HK-2 (cell line): ENCODE data around the gene RAB34.

Source experiments
- DNase-seq: peaks from one replicate; pipeline ENCODE4 v3.0.0-alpha.2; 2018; ENCODE audit not compliant: unreplicated experiment

The RAB34 gene

DNA sequence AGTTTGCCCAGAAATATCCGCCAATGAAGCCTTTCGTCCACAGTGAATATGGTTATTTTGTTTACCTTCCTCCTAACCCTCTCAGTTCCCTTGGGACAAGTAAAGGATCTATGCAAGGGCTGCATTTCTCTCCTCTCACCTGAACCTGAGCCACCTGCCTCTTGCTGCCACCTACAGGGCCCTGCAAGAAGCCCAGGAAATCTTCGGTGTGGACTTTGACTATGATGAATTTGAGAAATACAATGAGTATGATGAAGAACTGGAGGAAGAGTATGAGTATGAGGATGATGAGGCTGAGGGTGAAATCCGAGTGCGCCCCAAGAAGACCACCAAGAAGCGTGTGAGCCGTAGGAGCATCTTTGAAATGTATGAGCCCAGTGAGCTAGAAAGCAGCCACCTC is 41.7 kb downstream of the RAB34 start:
- no peak for DNase-seq

DNA sequence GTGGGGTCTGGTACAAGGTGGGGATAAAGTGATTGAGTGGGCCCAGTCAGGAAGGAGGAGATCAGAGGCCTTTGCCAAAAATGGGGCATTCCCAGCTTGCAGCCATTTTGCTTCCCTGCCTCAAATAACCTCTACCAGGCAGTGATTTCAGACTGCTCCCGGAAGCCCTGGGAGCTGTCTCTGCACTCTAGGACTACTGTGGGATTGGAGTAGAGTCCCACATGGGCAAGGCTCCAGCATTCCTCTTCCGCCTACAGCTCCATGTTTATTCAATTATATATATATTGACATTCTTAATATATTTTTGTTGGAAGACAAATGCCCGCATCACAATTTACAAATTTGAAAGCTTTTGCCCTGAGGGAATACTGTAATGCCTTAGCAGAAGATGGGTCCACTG is 42.2 kb downstream of the RAB34 start:
- no peak for DNase-seq

DNA sequence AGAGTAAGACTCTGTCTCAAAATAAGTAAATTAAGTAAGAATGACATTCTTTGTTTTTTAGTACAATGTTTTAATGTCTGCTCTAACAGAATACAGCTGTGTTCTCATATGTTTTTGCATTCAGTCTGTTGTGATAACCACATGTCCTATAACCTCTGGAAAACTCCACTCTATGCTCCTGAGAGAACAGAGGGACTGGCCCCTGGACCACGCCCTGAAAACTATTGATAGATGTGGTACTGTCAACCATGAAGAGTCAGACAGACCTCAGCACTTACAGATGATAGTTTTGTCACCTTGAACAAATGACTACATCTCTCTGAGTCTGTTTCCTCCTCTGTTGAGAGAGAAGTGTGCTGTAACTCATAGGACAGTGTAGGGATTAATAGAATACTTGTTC is 47.8 kb downstream of the RAB34 start:
- DNase-seq = no peak

DNA sequence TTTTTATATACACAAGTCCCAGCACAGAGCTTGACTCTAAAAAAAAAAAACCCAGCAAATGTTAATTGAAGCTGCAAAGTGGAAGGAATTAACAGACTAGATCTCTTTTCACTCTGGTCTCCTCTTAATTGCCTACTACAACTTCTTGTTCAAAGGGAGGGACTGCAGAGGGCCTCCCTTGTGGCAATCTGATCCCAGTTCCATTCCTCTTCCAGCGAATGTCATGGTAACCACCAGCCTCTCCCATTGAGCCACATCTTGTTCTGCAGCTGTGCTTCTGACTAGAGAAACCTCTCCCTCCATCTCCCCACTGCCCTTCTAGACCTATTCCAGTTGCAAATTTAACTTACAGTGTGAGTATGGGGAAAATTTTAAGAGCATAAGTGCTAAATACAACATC is 49.8 kb downstream of the RAB34 start:
- no peak for DNase-seq

DNA sequence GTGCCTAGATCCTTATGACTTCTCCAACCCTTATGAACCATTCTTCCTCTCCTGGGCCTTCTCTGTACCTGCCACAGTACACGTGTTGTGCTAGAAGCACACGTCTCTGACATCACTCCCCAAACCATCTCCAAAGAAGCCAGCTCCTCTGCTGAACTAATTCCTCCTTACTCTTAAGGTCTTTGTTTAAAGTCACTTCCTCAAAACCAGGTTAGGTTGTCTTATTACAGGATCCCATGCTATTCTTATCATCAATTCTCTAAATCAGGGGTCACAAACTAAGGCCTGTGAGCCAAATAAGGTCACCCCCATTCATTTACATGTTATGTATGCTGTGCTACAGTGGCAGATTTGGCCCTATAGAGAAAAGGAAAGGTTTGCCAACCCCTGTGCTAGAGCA is 51.7 kb downstream of the RAB34 start:
- no peak for DNase-seq
